Activated naive CD4-positive, alpha-beta T cell treated with anti-CD3 and anti-CD28 coated beads, Interleukin-2, amount 10 ng/mL, durations not matched to agents 7 days and 5 days (primary cell): ENCODE measurements around the gene C1QTNF4.
"Not testable (repeated sequence)": the region's sequence is repeated elsewhere in the genome, so short reads cannot be mapped to it uniquely, and the experiment has no call there.

Experiments
- CTCF ChIA-PET: fragments of 350-600 bp; sonication (Branson Sonifier 250); formaldehyde crosslinking; loops from one replicate; lab custom pipeline; 2021; ENCODE audit warnings: antibody characterized with exemption; lab: Charles Lee
- DNase-seq: peaks from one replicate; pipeline ENCODE4 v3.0.0-alpha.2; 2020
- H3K27ac Mint-ChIP-seq: one replicate; pipeline ENCODE4 v1.8.0; 2021; ENCODE audit warnings: mild to moderate bottlenecking, moderate library complexity, mixed read lengths
- H3K27me3 Mint-ChIP-seq: one replicate; pipeline ENCODE4 v1.8.0; 2021; ENCODE audit warnings: mild to moderate bottlenecking, mixed read lengths
- H3K36me3 Mint-ChIP-seq: one replicate; pipeline ENCODE4 v1.8.0; 2021; ENCODE audit warnings: mixed read lengths
- H3K4me1 Mint-ChIP-seq: one replicate; pipeline ENCODE4 v1.8.0; 2021; ENCODE audit warnings: mixed read lengths
- H3K4me3 Mint-ChIP-seq: one replicate; pipeline ENCODE4 v1.8.0; 2021; ENCODE audit warnings: mild to moderate bottlenecking, moderate library complexity, mixed read lengths
- H3K9me3 Mint-ChIP-seq: one replicate; pipeline ENCODE4 v1.8.0; 2021; ENCODE audit warnings: mixed read lengths

Gene C1QTNF4

DNA sequence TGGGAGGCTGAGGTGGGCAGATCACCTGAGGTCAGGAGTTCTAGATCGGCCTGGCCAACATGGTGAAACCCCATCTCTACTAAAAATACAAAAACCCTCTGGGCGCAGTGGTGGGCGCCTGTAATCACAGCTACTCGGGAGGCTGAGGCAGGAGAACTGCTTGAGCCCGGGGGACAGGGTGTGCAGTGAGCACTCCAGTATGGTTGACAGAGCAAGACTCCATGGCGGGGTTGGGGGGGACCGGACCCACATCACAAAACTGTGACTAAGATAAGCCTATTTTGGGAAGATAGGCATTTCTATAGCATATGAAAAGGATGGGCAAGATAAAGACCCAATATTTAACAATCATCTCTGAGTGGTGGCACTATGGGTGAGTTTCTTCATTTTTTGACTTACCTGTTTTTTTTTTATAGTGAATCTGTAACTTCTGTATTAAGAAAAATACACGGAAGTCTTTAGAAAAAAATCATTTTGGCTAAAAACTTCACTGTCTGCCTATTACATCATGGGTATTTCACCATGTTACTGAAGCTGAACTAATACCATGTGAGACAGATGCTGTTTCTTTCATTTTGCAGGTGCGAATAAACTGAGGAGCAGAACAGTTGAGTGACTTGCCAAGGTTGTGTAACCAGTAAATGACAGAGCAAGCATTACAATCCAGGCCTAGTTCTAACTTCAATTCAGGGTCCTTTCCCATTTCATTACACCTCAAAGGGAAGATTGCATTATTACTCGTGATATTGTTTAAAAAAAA, 43.7 kb downstream of the C1QTNF4 start:
- Mint-ChIP-seq H3K9me3 (no peaks in the 10 kb centered on the region), H3K4me1 (peaks cover 53% of the 10 kb centered on the region), H3K36me3 (peaks cover 31% of the 10 kb centered on the region), H3K27ac (peak overlapping the region; percentile 7), H3K27me3 (peaks cover 4% of the 10 kb centered on the region), H3K4me3 (peak overlapping the region; percentile 47)
- no peak for DNase-seq
- CTCF ChIA-PET: interaction anchor here (3.2 kb wide), 1 partner anchor 9 kb away, joined by 13 read pairs; no protein-coding TSS in a partner anchor

DNA sequence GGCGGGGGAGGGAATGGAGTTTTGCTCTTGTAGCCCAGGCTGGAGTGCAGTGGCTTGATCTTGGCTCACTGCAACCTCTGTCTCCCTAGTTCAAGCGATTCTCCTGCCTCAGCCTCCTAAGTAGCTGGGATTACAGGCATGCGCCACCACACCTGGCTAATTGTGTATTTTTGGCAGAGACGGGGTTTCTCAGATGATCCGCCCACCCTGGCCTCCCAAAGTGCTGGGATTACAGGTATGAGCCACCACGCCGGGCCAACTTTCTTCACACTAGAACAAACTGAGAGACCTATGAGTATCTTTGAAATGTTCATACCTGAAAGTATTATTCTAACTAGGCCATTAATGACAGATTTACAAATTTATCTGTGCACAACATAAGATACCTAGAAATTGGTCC, 47.9 kb downstream of the C1QTNF4 start:
- DNase-seq, CTCF ChIA-PET, H3K27me3 Mint-ChIP-seq, H3K9me3 Mint-ChIP-seq, H3K4me3 Mint-ChIP-seq, H3K27ac Mint-ChIP-seq: not testable (repeated sequence)
- H3K36me3 Mint-ChIP-seq: peaks cover 19% of the 10 kb centered on the region
- peaks cover 50% of the 10 kb centered on the region for H3K4me1 Mint-ChIP-seq

- Mint-ChIP-seq H3K36me3 (peaks cover 19% of the 10 kb centered on the region), H3K27me3 (no peaks in the 10 kb centered on the region), H3K4me3 (no peak overlapping the region), H3K27ac (no peak overlapping the region), H3K4me1 (peaks cover 50% of the 10 kb centered on the region), H3K9me3 (no peaks in the 10 kb centered on the region)
- CTCF ChIA-PET: no interaction called here
- DNase-seq: no peak
These were observed 48.9 kb downstream of the C1QTNF4 start for GRCh38 chr11:47545298-47545697.

- CTCF ChIA-PET: interaction anchor here (2.0 kb wide), 1 partner anchor 10 kb away, joined by 13 read pairs; no protein-coding TSS in a partner anchor
- H3K27ac Mint-ChIP-seq: no peak overlapping the region
- no peak overlapping the region for H3K4me3 Mint-ChIP-seq
- no peaks in the 10 kb centered on the region for H3K27me3 Mint-ChIP-seq
- DNase-seq: no peak
- H3K4me1 Mint-ChIP-seq: peaks cover 44% of the 10 kb centered on the region
- no peaks in the 10 kb centered on the region for H3K9me3 Mint-ChIP-seq
- H3K36me3 Mint-ChIP-seq: peaks cover 20% of the 10 kb centered on the region
These were observed 53.1 kb downstream of the C1QTNF4 start for GRCh38 chr11:47541070-47541469.

GRCh38 chr11:47539681-47540039, 54.6 kb downstream of the C1QTNF4 start:
- peaks cover 25% of the 10 kb centered on the region for H3K36me3 Mint-ChIP-seq
- H3K27ac Mint-ChIP-seq: no peak overlapping the region
- H3K4me1 Mint-ChIP-seq: peaks cover 47% of the 10 kb centered on the region
- CTCF ChIA-PET: interaction anchor here (1.6 kb wide), 1 partner anchor 14 kb away, joined by 5 read pairs; no protein-coding TSS in a partner anchor
- DNase-seq: no peak
- no peaks in the 10 kb centered on the region for H3K27me3 Mint-ChIP-seq
- no peaks in the 10 kb centered on the region for H3K9me3 Mint-ChIP-seq
- H3K4me3 Mint-ChIP-seq: no peak overlapping the region
